HG03575 (cell line): ENCODE data around the gene HDAC10.

ENCODE experiments used
- ATAC-seq: cut with Tn5 transposase; IDR thresholded peaks from one replicate; pipeline ENCODE4 v1.9.1; 2021; ENCODE audit not compliant: unreplicated experiment, insufficient number of reproducible peaks, low FRiP score; ENCODE audit errors: extremely low read depth

The HDAC10 gene

DNA sequence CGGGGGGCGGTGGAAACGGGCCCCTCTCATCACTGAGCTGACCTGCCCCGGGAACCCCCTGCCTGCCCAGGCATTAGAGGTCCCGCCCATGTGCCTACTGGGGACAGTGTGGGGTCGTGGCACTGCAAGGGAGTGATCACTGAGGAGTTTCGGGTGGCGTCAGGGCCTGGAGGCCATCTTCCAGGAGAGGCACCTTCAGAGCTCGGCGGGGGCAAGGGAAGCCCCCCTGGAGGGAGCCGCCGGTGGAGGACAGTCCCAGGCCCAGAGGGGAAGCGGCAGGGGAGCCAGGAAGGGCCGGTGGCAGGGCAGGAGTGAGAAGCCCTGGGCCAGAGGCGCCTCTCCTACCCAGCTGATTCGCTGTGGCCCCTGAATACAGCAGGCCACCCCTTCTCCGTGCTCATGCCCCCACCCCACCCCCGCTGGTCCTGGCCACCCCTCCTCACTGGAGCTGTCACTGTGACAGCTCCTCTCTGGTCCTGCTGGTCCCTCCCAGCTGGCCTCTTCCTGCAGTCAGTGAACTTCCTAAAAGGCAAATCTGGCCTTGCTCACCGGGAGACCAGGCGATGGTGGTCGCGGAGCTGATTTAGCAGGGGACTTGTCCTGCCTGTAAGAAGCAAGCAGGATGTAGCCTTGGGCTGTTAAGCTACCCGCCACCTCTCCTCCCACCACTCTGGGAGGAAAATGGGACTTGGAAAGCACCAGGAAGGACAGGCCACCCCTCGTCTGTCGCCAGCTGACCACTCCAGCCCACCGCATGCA lies 21.2 kb upstream of the HDAC10 start:
- no peak for ATAC-seq

DNA sequence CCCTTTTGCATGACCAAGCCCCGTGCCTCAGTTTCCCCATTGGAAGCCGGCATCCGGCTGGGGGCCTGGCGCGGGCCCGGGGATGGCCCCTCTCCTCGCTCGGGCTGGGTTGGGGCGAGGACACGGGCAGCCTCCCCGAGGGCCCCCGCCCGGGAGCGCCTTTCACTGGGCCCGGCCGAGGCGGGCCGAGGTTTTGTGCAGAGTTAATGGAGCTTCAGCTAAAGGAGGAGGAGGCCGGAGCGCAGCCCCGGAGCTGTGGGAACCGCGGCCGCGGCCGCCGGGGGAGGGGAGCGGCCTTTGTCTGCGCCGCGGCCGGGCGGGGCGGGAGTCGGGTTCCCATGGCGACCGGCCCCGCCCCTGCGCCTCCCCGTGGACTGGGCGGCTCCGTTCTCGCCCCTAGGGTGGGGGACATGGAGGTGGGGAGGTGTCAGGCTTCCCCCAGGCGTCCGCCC lies 20.5 kb upstream of the HDAC10 start:
- ATAC-seq: no peak

DNA sequence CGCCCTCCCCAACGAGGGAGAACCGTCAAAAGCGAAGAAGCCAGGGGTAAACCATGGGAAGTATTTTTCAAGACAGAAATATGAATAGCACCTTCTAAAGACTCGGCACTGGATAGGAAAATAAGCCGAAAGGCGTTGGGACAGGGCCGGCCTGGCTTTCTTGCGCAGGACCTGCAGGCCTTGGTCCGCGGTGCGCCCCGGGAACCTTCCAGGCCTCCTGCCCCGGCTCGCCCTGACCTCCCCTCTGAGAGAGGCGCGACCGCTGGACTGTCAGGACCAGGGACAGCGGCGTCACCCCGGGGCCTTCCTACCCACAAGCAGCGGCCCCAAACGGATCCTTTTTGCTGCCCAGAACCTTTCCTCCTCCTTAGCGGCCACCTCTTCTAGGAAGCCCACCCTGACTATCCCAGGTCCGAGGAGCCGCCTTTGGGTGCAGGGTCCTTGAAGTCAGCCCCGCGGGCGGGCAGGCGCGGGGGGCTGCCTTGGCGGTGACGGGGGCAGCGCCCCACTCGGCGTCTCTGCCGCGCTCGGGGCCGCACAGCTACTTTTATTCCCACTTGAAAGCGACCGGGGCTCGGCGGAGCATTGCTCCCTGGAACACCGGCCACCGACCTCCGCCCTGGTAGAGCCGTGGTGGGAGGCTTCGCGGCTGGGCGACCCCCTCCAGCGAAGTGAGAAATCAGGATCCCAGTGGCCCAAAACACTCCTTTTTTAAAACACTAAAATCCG lies 19.8 kb upstream of the HDAC10 start:
- no peak for ATAC-seq

DNA sequence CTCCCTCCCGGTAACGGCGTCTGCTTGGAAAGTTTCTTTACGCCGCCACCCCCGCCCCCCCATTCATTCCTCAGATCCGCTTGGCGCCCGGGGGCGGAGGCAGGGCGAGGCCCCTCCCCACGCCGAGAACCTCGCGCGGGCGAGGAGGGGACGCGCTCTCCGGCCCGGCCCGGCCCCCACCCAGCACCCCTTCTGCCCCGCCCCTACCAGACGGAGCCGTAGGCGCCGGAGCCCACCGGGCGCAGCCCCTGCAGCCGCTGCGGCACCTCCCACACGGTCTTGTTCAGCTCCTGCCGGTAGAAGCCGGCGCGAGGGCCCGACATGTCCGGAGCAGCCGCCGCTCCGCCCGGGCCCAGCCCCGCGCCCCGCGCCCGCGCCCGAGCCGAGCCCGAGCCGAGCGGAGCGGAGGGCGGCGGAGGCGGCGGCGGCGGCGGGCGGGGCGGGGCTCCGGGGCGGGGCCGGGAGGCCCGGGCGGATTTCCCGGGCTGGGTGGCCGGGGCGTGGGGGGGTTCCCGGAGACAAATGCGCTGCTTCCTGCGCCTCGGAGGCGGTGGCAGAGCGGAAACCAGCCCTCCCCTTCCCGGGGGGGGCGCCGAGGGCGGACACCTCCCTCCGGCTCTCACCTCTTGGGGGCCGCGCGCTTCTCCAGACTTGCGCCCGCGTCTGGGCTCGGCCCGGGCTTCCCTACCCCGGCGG lies 19.1 kb upstream of the HDAC10 start, which contains the start of gene MAPK11:
TSS of gene MAPK11 (minus strand) at position 411 of the 696 bp plus-strand sequence. CDS start at position 323, 88 bp downstream.
- ATAC-seq: no peak

DNA sequence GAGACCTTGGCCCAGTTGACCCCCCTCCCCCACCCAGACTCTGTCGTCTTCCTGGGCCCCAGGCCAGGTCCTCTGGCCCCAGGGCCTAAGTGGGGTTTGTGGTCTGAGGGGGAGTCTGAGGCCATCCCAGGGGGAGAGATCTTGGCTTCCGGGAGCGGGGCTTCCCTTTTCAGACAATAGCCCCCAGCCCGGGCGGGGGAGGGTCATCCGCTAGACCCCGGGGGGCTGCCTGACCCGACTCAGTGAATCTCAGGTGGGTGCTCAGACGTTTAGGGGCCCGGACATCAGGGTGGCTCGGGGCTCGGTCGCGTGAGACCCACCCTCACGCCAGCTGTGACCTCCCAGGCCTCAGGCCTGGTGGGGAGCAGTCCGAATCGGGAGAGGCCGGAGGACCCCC lies 18.5 kb upstream of the HDAC10 start:
- no peak for ATAC-seq

DNA sequence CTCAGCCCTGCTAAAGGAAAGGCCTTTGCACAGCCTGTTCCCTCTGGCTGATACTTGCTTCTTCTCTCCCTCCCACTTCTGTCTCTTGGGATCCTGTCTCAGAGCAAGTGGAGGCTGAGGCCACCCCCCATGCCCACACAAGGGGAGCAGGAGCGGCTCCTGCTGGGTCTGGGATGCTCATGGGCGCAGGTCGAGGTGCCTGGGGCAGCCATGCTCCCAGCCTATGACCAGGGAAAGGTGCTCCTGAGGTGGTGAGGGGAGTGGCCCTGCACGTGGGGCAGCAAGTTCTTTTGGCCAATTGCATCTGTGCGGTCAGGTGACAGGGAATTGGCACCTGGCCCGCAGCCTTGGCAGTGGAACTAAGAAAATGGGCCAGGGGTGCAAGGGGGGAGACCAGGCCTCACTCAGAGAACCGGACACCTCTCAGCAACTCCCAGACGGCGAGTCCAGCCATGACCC lies 17.6 kb upstream of the HDAC10 start:
- ATAC-seq: no peak

DNA sequence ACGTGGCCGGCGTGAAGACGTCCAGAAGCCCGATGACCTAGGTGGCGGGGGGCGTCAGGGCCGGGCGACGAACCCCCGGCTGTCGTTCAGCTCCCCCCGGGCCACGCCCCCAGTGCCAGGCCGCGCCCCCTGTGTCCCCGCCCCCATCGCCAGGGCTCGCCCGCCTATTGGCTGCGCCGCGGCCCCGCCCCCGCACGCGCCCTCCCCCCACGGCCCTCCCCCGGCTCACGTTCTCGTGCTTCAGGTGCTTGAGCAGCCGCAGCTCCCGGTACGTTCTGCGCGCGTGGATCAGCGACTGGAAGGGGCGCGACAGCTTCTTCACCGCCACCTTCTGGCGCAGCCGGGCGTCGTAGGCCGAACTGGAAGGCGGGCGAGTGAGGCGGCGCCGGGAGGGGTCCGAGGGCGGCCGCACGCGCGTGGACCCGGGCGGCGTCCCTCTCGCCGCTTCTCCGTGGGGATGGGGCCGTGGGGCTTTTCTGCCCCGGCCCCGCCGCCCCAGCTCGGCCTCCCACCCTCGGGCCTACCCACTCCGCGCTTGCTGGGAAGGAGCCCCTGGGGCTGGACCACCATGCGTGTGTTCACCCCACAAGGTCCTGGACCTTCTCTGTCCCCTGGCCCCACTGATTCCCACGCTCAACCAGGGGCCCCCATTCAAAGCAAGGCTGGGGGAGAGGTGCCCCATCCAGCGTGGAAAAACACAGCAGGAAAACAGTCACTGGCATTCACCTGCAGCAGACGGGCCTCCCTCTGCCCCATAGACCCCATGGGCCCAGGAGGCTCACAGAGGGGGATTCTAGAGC lies 16.7 kb upstream of the HDAC10 start:
- no peak for ATAC-seq

DNA sequence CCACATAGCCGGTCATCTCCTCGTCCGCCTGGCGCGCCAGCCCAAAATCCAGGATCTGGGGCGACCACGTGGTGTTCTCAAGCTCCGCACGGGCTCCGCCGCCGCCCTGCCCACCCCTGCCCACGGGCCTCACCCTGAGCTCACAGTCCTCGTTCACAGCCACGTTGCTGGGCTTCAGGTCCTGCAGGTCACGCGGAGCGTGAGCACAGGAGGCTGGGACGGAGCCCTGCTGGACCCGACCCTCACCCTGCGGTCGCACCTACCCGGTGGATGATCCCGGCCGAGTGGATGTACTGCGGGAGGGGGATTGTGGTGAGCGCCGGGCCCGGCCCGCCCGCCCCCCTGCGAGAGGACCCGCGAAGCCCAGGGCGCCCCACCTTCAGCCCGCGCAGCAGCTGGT lies 15.9 kb upstream of the HDAC10 start:
- no peak for ATAC-seq

DNA sequence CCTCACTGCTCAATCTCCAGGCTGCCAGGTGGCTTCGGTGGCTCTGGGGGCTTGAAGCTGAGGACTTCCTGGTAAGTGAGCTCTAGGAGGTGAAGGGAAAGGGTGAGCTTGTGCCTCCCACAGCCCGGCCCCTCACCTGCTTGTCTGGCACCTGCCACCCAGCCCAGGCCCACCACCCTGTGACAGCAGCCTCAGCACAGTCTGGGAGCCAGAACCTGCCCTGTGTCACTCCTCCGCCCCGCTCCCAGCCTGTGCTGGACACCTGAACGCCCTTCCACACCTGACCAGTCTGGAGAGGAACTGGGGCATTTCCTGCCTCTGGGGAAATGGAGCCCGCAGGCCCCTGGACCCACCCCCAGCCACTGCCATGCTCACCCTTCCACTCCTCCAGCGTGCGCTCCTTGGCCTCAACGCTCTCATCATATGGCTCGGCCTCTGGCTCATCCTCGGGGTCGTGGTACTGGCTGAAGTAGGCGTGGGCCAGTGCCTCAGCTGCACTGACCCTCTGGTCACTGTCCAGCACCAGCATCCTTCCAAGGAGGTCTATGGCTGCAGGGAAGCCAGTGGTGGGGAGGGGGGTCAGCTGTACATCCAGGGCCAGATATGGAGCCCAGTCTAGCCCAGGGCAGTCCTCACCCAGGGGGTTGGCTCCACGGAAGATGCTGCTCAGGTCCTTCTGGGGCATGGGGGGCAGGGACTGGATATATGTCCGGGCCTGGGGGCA lies 14.0 kb upstream of the HDAC10 start:
- ATAC-seq: no peak

DNA sequence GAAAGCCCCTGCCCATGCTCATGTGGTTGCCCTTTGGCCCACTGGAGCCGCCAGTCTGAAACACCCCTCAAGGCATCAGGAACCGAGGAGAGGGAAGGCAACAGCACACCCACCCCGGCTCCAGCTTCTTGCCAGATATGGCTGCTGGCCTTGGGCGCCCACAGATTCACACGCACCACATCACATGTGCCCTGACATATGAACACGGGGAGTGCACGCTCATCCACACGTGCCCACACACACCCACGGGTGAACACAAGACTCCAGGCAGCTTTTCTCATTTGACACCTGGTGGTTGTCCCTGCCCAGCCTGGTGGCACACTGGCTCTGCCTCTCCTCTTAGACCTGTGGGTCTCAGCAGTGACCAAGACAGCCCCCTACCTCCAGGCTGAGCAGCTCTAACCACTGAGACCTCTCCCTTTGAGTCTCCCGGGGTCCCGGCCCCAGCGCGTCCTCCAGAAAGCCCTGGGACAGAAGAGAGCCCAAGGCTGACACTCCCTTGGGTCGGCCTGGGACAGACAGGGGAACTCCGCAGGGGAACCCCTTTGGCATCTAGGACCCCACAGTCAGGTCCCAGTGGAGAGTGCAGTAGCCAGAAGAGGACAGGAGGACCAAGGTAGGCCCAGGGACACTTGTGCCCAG lies 13.2 kb upstream of the HDAC10 start:
- ATAC-seq: no peak

DNA sequence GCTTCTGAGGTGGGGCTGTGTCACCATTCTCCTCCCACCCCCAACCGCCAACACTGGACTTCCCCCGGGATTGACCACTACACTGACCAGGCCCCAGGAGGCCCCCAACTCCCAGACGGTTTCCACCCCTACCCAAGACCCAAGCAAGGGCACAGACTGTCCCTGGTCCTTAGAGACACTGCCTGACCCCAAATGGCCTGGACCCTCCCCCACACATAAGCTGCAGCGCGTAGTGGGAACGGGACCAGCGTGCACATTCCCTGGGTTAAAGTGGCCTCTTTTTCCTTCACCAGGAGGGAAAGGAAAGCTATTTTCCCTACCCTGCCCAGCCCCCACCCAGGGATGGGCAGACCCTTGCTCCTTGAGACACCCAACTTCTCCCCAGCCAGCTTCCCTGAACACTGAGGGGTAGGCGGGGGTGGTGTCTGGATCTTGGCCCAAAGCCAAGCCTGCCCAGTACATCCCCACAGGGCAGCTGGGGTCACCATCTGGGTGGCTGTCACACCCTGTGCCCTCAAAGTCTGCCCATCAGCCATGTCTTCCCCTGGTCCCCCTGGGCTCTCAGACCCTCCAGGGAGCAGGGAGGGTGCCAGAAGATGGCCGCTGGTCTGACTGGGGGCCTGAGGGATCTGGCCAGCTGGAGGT lies 12.0 kb upstream of the HDAC10 start:
- no peak for ATAC-seq

DNA sequence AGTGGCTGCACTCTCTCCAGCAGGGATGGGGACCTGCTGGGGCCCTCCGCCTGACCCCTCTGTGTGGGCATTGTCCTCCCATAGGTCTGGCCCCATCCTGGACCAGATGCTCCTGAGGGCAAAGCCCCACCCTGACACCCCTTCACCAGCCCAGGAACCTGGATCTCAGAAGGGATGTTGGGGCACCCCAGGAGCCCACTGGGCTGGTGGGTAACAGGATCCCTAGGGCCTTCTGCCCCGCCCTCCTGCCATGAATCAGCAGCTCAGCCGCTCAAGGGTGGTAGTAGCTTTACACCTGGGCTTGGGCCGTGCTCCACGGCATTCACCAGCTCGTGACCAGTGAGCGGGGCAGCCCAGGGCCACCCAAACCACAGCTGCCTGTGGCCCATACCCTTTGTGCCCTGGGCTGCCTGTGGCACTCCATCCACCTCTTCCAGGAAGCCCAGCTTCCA lies 11.4 kb upstream of the HDAC10 start:
- ATAC-seq: no peak

DNA sequence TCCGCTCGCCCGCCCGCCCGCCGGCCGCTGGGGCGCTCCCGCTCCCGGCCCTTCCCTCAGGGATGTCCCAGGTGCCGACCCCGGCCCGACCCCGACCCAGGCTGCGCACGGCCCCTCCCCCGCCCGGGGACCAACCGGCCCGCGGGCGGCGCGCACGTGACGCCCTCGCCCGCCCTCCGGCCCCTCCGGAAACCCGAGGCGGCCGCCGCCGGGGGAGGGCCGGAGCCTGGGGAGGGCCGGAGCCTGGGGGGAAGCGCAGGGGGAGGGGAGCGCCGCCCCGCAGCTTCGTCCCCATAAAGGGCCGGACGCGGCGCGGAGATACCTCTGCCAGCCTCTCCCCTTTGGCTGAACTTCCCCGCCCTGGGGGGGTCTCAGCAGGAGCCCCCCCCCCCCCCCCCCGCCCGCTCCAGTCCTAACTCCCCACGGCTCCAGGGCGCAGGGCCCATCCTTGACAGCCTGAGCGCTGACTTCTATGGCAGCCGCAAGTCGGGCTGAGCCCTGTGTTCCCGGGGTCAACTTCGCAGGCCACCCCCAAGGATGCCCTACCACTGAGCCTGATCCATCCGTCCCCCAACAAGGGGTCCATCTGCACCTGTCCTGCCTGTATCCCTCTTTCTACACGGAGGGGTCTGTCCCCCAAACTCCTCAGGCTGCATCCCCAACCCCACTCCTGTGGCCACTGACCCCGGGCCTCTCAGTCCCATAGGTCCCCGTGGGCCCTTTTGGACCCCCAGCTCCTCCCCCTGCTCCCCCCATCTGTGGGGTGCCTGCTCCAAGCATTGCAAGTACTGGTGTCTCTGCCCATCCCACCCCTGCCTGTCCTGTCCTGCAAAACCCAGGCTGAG lies 10.8 kb upstream of the HDAC10 start, which contains the start of gene MAPK12:
TSS of gene MAPK12 (minus strand) at position 69 of the 845 bp plus-strand sequence. CDS start 174 bp downstream, outside the sequence.
- ATAC-seq: no peak

DNA sequence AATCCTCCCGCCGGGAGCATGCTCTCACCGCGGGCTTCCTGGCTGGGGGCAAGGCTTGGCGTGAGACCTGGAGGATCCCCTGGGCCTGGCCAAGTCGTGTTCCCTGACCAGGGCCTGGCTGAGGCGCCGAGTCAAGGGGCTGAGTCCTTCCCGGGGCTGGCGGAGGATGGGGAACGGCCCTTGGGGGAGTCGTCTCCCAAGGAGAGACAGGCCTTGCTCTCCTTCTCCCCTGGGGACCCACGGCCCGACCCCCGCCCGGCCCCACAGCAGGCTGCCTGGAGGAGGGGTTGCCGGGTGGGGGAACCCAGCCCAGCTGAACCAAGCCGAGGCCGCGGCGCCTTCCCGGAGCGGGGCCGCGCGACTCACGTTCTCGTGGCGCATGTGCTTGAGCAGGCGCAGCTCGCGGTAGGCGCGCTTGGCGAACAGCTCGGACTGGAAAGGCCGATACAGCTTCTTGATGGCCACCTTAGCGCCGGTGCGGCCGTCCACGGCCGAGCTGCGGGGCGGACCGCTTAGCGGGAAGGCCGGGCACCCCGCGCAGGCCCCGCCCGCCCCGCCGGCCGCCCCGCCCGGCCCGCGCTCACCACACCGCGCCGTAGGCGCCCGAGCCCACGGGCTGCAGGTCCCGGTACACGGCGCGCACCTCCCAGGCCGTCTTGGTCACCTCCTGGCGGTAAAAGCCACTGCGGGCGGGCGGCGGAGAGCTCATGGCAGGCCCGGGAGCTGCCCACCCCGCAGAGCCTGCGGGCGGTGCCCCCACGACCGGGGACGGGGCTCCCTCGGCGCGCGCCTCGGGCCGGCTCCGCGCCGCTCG lies 9.9 kb upstream of the HDAC10 start:
- no peak for ATAC-seq

DNA sequence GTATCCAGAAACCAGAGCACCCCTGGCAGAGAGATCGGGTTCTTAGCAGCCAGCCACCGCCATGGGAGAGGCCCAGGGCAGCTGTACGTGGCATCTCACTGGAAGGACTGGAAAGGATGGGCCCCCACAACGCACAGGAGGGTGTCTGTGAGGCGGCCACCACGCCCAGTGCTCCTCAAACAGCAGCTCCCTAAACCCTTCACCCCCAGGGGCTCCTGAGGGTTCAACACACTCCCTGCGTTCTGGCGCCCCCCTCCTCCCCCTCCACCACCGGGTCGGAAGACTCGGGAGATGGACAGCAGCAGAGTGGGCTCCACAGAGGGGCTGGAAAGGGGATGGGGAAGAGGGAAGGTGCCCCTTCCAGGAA lies 9.4 kb upstream of the HDAC10 start:
- no peak for ATAC-seq

DNA sequence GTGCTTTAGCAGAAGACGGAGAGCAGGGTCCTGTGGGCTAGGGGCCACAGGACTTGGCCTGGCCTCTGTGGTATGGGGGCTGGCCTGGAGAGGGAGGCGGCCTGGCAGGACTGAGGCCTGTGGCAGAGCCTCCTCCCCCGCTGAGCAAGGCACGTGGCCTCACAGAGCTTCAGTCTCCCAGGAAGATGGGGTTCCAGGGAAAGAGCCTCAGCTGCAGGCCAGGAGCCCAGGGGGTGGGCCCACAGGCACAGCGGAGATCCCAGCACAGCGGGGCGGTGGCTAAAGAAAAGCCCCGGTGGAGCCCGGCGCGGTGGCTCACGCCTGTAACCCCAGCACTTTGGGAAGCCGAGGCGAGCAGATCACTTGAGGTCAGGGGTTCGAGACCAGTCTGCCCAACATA lies 8.2 kb upstream of the HDAC10 start:
- no peak for ATAC-seq
